CD14-positive monocyte (primary cell): ENCODE data around the gene ETV2. TPM values are rescaled to one million over a fixed set of nuclear protein-coding genes. Genes with fewer than 3 reads are reported as not detected.
A peak's percentile ranks its signal among the peaks of the same experiment; 100 is the strongest.

Experiments
- DNase-seq, 3 donors: peaks; one replicate each; pipeline ENCODE4 v3.0.0-alpha.2; 2011 to 2022
- H2AFZ ChIP-seq: 2 replicates; pipeline ENCODE4 v1.6.0; 2012; ENCODE audit warnings: mild to moderate bottlenecking, low read depth, low read length, inconsistent platforms; ENCODE audit not compliant: insufficient read depth, poor library complexity, severe bottlenecking
- H3K27ac ChIP-seq, 2 donors: 1 replicate in 1 of 2; 2 replicates in 1 of 2; pipeline ENCODE4 v1.5.1; 2012 to 2013; ENCODE audit warnings: low read length in 2 of 2, control low read depth in 1 of 2, inconsistent platforms in 1 of 2, low read depth in 1 of 2, mild to moderate bottlenecking in 1 of 2
- H3K27me3 ChIP-seq, 2 donors: one replicate each; pipeline versions ENCODE4 v1.6.0 to v1.6.1; 2011 to 2013; ENCODE audit warnings: low read length in 2 of 2; ENCODE audit not compliant: control insufficient read depth in 2 of 2, insufficient read depth in 2 of 2
- H3K36me3 ChIP-seq, 2 donors: replicated peaks in 1 of 2; 1 replicate in 1 of 2; 2 replicates in 1 of 2; pipeline versions ENCODE4 v1.5.1 to v1.6.1; 2012 to 2013; ENCODE audit warnings: low read length in 2 of 2, control low read depth in 1 of 2, inconsistent platforms in 1 of 2, mild to moderate bottlenecking in 1 of 2; ENCODE audit not compliant: insufficient read depth in 2 of 2, control insufficient read depth in 1 of 2
- H3K4me1 ChIP-seq, 2 donors: 1 replicate in 1 of 2; 2 replicates in 1 of 2; pipeline versions ENCODE4 v1.5.1 to v1.6.1; 2012 to 2013; ENCODE audit warnings: low read length in 2 of 2, control low read depth in 1 of 2, inconsistent platforms in 1 of 2, mild to moderate bottlenecking in 1 of 2, moderate library complexity in 1 of 2; ENCODE audit not compliant: insufficient read depth in 2 of 2, control insufficient read depth in 1 of 2
- H3K4me2 ChIP-seq: replicated peaks from 2 replicates; pipeline ENCODE3; 2012; ENCODE audit warnings: low read length, moderate library complexity, mild to moderate bottlenecking; ENCODE audit not compliant: poor library complexity, severe bottlenecking; ENCODE audit errors: extremely low read depth
- H3K4me3 ChIP-seq, 3 experiments: fragments of 200-600 bp in 1 of 3; sonication (generic) in 1 of 3; replicated peaks in 1 of 3; 1 replicate in 2 of 3; 2 replicates in 1 of 3; pipeline ENCODE4 v1.5.1; 2011 to 2013; ENCODE audit warnings: low read length in 3 of 3, mild to moderate bottlenecking in 3 of 3, control low read depth in 2 of 3, low read depth in 2 of 3, inconsistent platforms in 1 of 3, moderate library complexity in 1 of 3
- H3K79me2 ChIP-seq: 2 replicates; pipeline ENCODE4 v1.6.0; 2012; ENCODE audit warnings: mild to moderate bottlenecking, control low read depth, inconsistent platforms, low read length, moderate library complexity; ENCODE audit not compliant: insufficient read depth
- H3K9ac ChIP-seq: 2 replicates; pipeline ENCODE4 v1.6.0; 2017; ENCODE audit warnings: low read length, mild to moderate bottlenecking; ENCODE audit not compliant: insufficient read depth, poor library complexity, severe bottlenecking
- H3K9me3 ChIP-seq, 2 donors: replicated peaks in 1 of 2; 1 replicate in 1 of 2; 2 replicates in 1 of 2; pipeline versions ENCODE4 v1.5.1 to v1.6.1; 2012 to 2013; ENCODE audit warnings: low read length in 2 of 2, control low read depth in 1 of 2; ENCODE audit not compliant: control insufficient read depth in 1 of 2, insufficient read depth in 1 of 2
- H4K20me1 ChIP-seq: 2 replicates; pipeline ENCODE4 v1.6.0; 2012; ENCODE audit warnings: mild to moderate bottlenecking, low read length, control low read depth, moderate library complexity; ENCODE audit not compliant: insufficient read depth
- H3K27ac Mint-ChIP-seq, 7 donors: one replicate each; pipeline ENCODE4 v1.8.0; 2020; ENCODE audit warnings: mild to moderate bottlenecking in 7 of 7, mixed read lengths in 7 of 7, moderate library complexity in 6 of 7, inconsistent platforms in 2 of 7
- H3K27me3 Mint-ChIP-seq, 3 donors: one replicate each; pipeline ENCODE4 v1.8.0; 2021 to 2022; ENCODE audit warnings: low read depth in 3 of 3, mild to moderate bottlenecking in 3 of 3, mixed read lengths in 3 of 3, moderate library complexity in 3 of 3, inconsistent platforms in 1 of 3
- H3K36me3 Mint-ChIP-seq, 2 donors: one replicate each; pipeline ENCODE4 v1.8.0; 2020; ENCODE audit warnings: mixed read lengths in 2 of 2, inconsistent platforms in 1 of 2, mild to moderate bottlenecking in 1 of 2
- H3K4me1 Mint-ChIP-seq: one replicate; pipeline ENCODE4 v1.8.0; 2020; ENCODE audit warnings: mild to moderate bottlenecking, mixed read lengths
- H3K4me3 Mint-ChIP-seq, 2 donors: one replicate each; pipeline ENCODE4 v1.8.0; 2020; ENCODE audit warnings: mild to moderate bottlenecking in 2 of 2, mixed read lengths in 2 of 2, moderate library complexity in 1 of 2
- H3K9me3 Mint-ChIP-seq, 7 donors: one replicate each; pipeline ENCODE4 v1.8.0; 2020 to 2022; ENCODE audit warnings: mixed read lengths in 7 of 7, mild to moderate bottlenecking in 6 of 7, moderate library complexity in 6 of 7, inconsistent platforms in 2 of 7
- CTCF ChIP-seq: fragments of 200-600 bp; IDR thresholded peaks from one replicate; pipeline ENCODE4 v1.8.0; 2022; ENCODE audit warnings: antibody characterized with exemption, mild to moderate bottlenecking
- WGBS: methylation state at CpG from one replicate; pipeline ENCODE4 v1.1.5; 2013; ENCODE audit warnings: missing lambda C conversion rate; ENCODE audit not compliant: insufficient coverage; 5-methylcytosine and 5-hydroxymethylcytosine counted together
- intact Hi-C, 2 donors: fragments of 100-400 bp; cut with micrococcal nuclease; formaldehyde crosslinking; loops; one replicate each; pipeline versions ENCODE4 v1.15.0 to v1.15.1; 2023
- polyA plus RNA-seq, 3 donors: library from polyadenylated mRNA; depleted of rRNA in 1 of 3; unstranded in 2 of 3; stranded (reverse) in 1 of 3; fragments of 300-500 nt in 2 of 3; fragments of >200 nt in 1 of 3; fragmentation: Illumina TruSeq in 2 of 3; gene quantifications; 1 replicate in 2 of 3; 2 replicates in 1 of 3; pipeline ENCODE4 v1.2.3, GENCODE V29; 2012 to 2021

Gene ETV2
- polyA plus RNA-seq, 3 donors, result 0.17 to 0.93 (median 0.82) TPM

DNA sequence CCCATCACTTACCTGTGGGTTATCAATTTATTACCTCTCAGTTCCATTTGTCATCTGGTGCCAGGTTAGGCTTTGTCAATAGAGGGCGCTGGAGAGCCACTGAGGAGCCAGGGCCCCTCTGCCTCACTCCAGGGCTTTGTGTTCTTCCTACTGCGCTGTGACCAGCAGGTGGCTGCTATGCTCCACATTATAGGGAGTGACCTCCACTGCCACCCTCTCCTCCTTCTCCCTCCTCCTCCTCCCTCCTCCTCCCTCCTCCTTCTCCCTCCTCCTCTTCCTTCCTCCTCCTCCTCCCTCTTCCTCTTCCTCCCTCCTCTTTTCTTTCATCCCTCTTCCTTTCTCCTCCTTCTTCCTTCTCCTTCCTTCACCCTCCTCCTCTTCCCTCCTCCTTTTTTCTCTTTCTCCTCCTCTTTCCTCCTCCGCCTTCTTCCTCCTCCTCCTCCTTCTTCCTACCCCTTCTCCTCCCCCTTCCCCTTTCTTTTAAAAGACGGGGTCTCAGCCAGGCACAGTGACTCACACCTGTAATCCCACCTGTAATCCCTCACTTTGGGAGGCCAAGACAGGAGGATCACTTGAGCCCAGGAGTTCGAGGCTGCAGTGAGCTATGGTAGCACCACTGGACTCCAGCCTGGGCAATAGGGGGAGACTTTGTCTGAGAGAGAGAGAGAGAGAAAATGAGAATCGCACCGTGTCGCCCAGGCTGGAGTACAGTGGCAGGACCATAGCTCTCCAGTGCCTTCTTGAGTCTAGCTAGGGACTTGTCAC lies 52.5 kb downstream of the ETV2 start:
- DNase-seq, result peak; percentile 72 to 82 (median 78)
- no peaks in the 10 kb centered on the region for H3K36me3 Mint-ChIP-seq
- H3K27ac Mint-ChIP-seq, result peak overlapping the region in 1 of 7 donors; percentile 40
- H3K27ac ChIP-seq, result no peak overlapping the region
- H3K4me2 ChIP-seq, result no peak overlapping the region
- TF ChIP-seq CTCF, result peak; percentile 95
- no peak overlapping the region for H3K4me3 Mint-ChIP-seq
- H3K9ac ChIP-seq, result no peak overlapping the region
- H3K9me3 ChIP-seq, result no peaks in the 10 kb centered on the region
- H3K9me3 Mint-ChIP-seq, result peaks cover 0 to 5% (median 2%) of the 10 kb centered on the region in 7 donors
- H2AFZ ChIP-seq, result no peak overlapping the region
- no peaks in the 10 kb centered on the region for H4K20me1 ChIP-seq
- no peaks in the 10 kb centered on the region for H3K4me1 Mint-ChIP-seq
- no peaks in the 10 kb centered on the region for H3K79me2 ChIP-seq
- intact Hi-C loops, result loop anchor here (1.0 to 5.0 kb wide), 2 partner anchors 22 to 238 kb away; no protein-coding TSS in a partner anchor
- no peaks in the 10 kb centered on the region for H3K27me3 ChIP-seq
- peaks cover 2 to 10% (median 8%) of the 10 kb centered on the region in 3 donors for H3K27me3 Mint-ChIP-seq
- H3K4me1 ChIP-seq, result no peaks in the 10 kb centered on the region
- 0% methylated on average over 2 of the region's 8 CpGs for WGBS
- H3K4me3 ChIP-seq, result no peak overlapping the region
- H3K36me3 ChIP-seq, result no peaks in the 10 kb centered on the region

Other genes with a start within 250 kb of the ETV2 start
- gene FFAR2, start 193.5 kb upstream of the ETV2 start, polyA plus RNA-seq, result 10 to 100 TPM in 2 of 3 donors, 1 to 10 TPM in 1; 5.7 to 38.7 (median 10.8) TPM
- not detected for gene KRTDAP, start 151.3 kb upstream of the ETV2 start, polyA plus RNA-seq
- gene DMKN, start 128.1 kb upstream of the ETV2 start, polyA plus RNA-seq, result not detected
- gene SBSN, start 113.4 kb upstream of the ETV2 start, polyA plus RNA-seq, result not detected
- not detected for gene GAPDHS, start 108.3 kb upstream of the ETV2 start, polyA plus RNA-seq
- gene TMEM147, start 96.1 kb upstream of the ETV2 start, polyA plus RNA-seq, result 100 to 1,000 TPM in 2 of 3 donors, 10 to 100 TPM in 1; 75.5 to 165 (median 165) TPM
- not detected for gene ATP4A, start 78.1 kb upstream of the ETV2 start, polyA plus RNA-seq
- gene PMIS2, start 55.6 kb upstream of the ETV2 start, polyA plus RNA-seq, result not detected
- gene HAUS5, start 29.0 kb upstream of the ETV2 start, polyA plus RNA-seq, result 1 to 10 TPM in 1 of 3 donors, under 1 TPM in 2; 0.94 to 6.3 (median 0.99) TPM
- 10 to 100 TPM; 29.5 to 53.3 (median 50.3) TPM for gene RBM42, start 12.7 kb upstream of the ETV2 start, polyA plus RNA-seq
- 100 to 1,000 TPM; 611 to 948 (median 825) TPM for gene COX6B1, start 6.6 kb downstream of the ETV2 start, polyA plus RNA-seq
- not detected for gene UPK1A, start 24.8 kb downstream of the ETV2 start, polyA plus RNA-seq
- gene ZBTB32, start 62.8 kb downstream of the ETV2 start, polyA plus RNA-seq, result under 1 TPM in 1 of 3 donors, not detected in 2; 0.05 TPM
- 10 to 100 TPM in 1 of 3 donors, under 1 TPM in 2; 0.32 to 63.6 (median 0.65) TPM for gene KMT2B, start 76.3 kb downstream of the ETV2 start, polyA plus RNA-seq
- 100 to 1,000 TPM in 2 of 3 donors, 10 to 100 TPM in 1; 80.5 to 144 (median 119) TPM for gene IGFLR1, start 100.7 kb downstream of the ETV2 start, polyA plus RNA-seq
- 100 to 1,000 TPM in 1 of 3 donors, 1 to 10 TPM in 2; 6.2 to 140 (median 8.7) TPM for gene U2AF1L4, start 103.7 kb downstream of the ETV2 start, polyA plus RNA-seq
- gene PSENEN, start 103.9 kb downstream of the ETV2 start, polyA plus RNA-seq, result 100 to 1,000 TPM in 2 of 3 donors, 10 to 100 TPM in 1; 29.7 to 149 (median 129) TPM
- 10 to 100 TPM in 1 of 3 donors, 1 to 10 TPM in 2; 5.6 to 28.6 (median 7.2) TPM for gene LIN37, start 106.8 kb downstream of the ETV2 start, polyA plus RNA-seq
- not detected for gene HSPB6, start 115.3 kb downstream of the ETV2 start, polyA plus RNA-seq
- gene PROSER3, start 116.4 kb downstream of the ETV2 start, polyA plus RNA-seq, result 10 to 100 TPM in 1 of 3 donors, 1 to 10 TPM in 2; 1.8 to 14.7 (median 2.9) TPM
- 1 to 10 TPM in 1 of 3 donors, not detected in 2; 8.6 TPM for gene ARHGAP33, start 133.8 kb downstream of the ETV2 start, polyA plus RNA-seq
- not detected for gene PRODH2, start 171.1 kb downstream of the ETV2 start, polyA plus RNA-seq
- gene NPHS1, start 210.8 kb downstream of the ETV2 start, polyA plus RNA-seq, result not detected
- not detected for gene KIRREL2, start 215.2 kb downstream of the ETV2 start, polyA plus RNA-seq
- not detected for gene APLP1, start 226.8 kb downstream of the ETV2 start, polyA plus RNA-seq